ENCODE data around the gene CDKN2A.

DNA sequence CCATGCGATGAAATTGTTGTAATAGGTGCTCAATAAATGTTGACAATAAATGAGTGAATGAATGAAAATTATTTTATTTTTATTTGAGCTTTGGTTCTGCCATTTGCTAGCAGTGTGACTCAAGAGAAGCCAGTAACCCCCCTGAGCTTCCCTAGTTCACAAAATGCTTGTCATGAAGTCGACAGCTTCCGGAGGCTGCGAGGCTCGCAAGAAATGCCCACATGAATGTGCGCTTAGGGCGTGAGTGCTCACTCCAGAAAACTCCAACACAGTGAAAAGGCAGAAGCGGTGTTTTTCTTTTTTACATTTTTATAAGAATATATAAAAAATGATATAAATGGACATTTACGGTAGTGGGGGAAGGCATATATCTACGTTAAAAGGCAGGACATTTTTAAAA is 26.5 kb downstream of the CDKN2A start:
- TF ChIP-seq, protein P1, sequence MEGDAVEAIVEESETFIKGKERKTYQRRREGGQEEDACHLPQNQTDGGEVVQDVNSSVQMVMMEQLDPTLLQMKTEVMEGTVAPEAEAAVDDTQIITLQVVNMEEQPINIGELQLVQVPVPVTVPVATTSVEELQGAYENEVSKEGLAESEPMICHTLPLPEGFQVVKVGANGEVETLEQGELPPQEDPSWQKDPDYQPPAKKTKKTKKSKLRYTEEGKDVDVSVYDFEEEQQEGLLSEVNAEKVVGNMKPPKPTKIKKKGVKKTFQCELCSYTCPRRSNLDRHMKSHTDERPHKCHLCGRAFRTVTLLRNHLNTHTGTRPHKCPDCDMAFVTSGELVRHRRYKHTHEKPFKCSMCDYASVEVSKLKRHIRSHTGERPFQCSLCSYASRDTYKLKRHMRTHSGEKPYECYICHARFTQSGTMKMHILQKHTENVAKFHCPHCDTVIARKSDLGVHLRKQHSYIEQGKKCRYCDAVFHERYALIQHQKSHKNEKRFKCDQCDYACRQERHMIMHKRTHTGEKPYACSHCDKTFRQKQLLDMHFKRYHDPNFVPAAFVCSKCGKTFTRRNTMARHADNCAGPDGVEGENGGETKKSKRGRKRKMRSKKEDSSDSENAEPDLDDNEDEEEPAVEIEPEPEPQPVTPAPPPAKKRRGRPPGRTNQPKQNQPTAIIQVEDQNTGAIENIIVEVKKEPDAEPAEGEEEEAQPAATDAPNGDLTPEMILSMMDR (IDR thresholded peaks at IDR 0.05): no peak
- no peak for TF ChIP-seq POLR2A (IDR thresholded peaks at IDR 0.05)
